Measurements from ENCODE around the gene SLC8A3.

SLC8A3 gene

GRCh38 chr14:70094106-70094505 is 94.6 kb downstream of the SLC8A3 start:
- ATAC-seq (replicated peaks) (no peak), DNase-seq (no peak)
- H3K9me3 Mint-ChIP-seq = no peaks in the 10 kb centered on the region
- no peak overlapping the region for H3K4me3 Mint-ChIP-seq
- H3K4me1 Mint-ChIP-seq (ENCODE audit: low read depth in 2 of 2) = no peaks in the 10 kb centered on the region
- no peak overlapping the region for H3K27ac Mint-ChIP-seq
- H3K27me3 Mint-ChIP-seq = peaks cover 45 to 60% of the 10 kb centered on the region in 2 donors
- no peaks in the 10 kb centered on the region for H3K36me3 Mint-ChIP-seq (ENCODE audit: insufficient read depth)

- DNase-seq = no peak
- no peak for ATAC-seq (replicated peaks)
These were observed 95.6 kb downstream of the SLC8A3 start for GRCh38 chr14:70093156-70093555.

GRCh38 chr14:70087380-70087697 is 101.4 kb downstream of the SLC8A3 start:
- Mint-ChIP-seq H3K4me3 (no peak overlapping the region), H3K27me3 (peaks cover 18 to 33% of the 10 kb centered on the region in 2 donors), H3K4me1 (ENCODE audit: low read depth in 2 of 2) (no peaks in the 10 kb centered on the region), H3K36me3 (ENCODE audit: insufficient read depth) (no peaks in the 10 kb centered on the region), H3K9me3 (no peaks in the 10 kb centered on the region), H3K27ac (no peak overlapping the region)
- no peak for ATAC-seq (replicated peaks)
- no peak for DNase-seq

More at GRCh38 chr14:70093156-70093555, 95.6 kb downstream of the SLC8A3 start:
- H3K27ac Mint-ChIP-seq = no peak overlapping the region
- peaks cover 40 to 55% of the 10 kb centered on the region in 2 donors for H3K27me3 Mint-ChIP-seq
- no peak overlapping the region for H3K4me3 Mint-ChIP-seq
- no peaks in the 10 kb centered on the region for H3K9me3 Mint-ChIP-seq
- no peaks in the 10 kb centered on the region for H3K4me1 Mint-ChIP-seq (ENCODE audit: low read depth in 2 of 2)
- H3K36me3 Mint-ChIP-seq (ENCODE audit: insufficient read depth) = no peaks in the 10 kb centered on the region

- H3K4me1 Mint-ChIP-seq (ENCODE audit: low read depth in 2 of 2) = no peaks in the 10 kb centered on the region
- peaks cover 13 to 31% of the 10 kb centered on the region in 2 donors for H3K27me3 Mint-ChIP-seq
- no peak for DNase-seq
- H3K27ac Mint-ChIP-seq = no peak overlapping the region
- no peak overlapping the region for H3K4me3 Mint-ChIP-seq
- no peaks in the 10 kb centered on the region for H3K36me3 Mint-ChIP-seq (ENCODE audit: insufficient read depth)
- H3K9me3 Mint-ChIP-seq = no peaks in the 10 kb centered on the region
- ATAC-seq (replicated peaks) = no peak
These were observed 101.9 kb downstream of the SLC8A3 start for GRCh38 chr14:70086685-70087379.

GRCh38 chr14:70084226-70084625 is 104.5 kb downstream of the SLC8A3 start:
- Mint-ChIP-seq H3K4me3 (no peak overlapping the region), H3K4me1 (ENCODE audit: low read depth in 2 of 2) (no peaks in the 10 kb centered on the region), H3K27me3 (peaks cover 20 to 47% of the 10 kb centered on the region in 2 donors), H3K36me3 (ENCODE audit: insufficient read depth) (no peaks in the 10 kb centered on the region), H3K27ac (no peak overlapping the region), H3K9me3 (no peaks in the 10 kb centered on the region)
- ATAC-seq (replicated peaks) (no peak), DNase-seq (no peak)

GRCh38 chr14:70082394-70082793 is 106.4 kb downstream of the SLC8A3 start:
- Mint-ChIP-seq H3K27ac (no peak overlapping the region), H3K27me3 (peaks cover 20 to 60% of the 10 kb centered on the region in 2 donors), H3K4me1 (ENCODE audit: low read depth in 2 of 2) (no peaks in the 10 kb centered on the region), H3K36me3 (ENCODE audit: insufficient read depth) (no peaks in the 10 kb centered on the region), H3K9me3 (no peaks in the 10 kb centered on the region), H3K4me3 (no peak overlapping the region)
- no peak for DNase-seq
- ATAC-seq (replicated peaks) = no peak

GRCh38 chr14:70080076-70080475 is 108.7 kb downstream of the SLC8A3 start:
- H3K4me1 Mint-ChIP-seq (ENCODE audit: low read depth in 2 of 2) = no peaks in the 10 kb centered on the region
- ATAC-seq (replicated peaks) = no peak
- no peaks in the 10 kb centered on the region for H3K9me3 Mint-ChIP-seq
- DNase-seq = no peak
- no peak overlapping the region for H3K27ac Mint-ChIP-seq
- H3K27me3 Mint-ChIP-seq = peaks cover 41 to 83% of the 10 kb centered on the region in 2 donors
- no peaks in the 10 kb centered on the region for H3K36me3 Mint-ChIP-seq (ENCODE audit: insufficient read depth)
- no peak overlapping the region for H3K4me3 Mint-ChIP-seq

- H3K27ac Mint-ChIP-seq = no peak overlapping the region
- H3K4me1 Mint-ChIP-seq (ENCODE audit: low read depth in 2 of 2) = no peaks in the 10 kb centered on the region
- H3K4me3 Mint-ChIP-seq = no peak overlapping the region
- DNase-seq (no peak), ATAC-seq (replicated peaks) (no peak)
- H3K36me3 Mint-ChIP-seq (ENCODE audit: insufficient read depth) = no peaks in the 10 kb centered on the region
- H3K9me3 Mint-ChIP-seq = no peaks in the 10 kb centered on the region
- peaks cover 34 to 85% of the 10 kb centered on the region in 2 donors for H3K27me3 Mint-ChIP-seq
These were observed 110.4 kb downstream of the SLC8A3 start for GRCh38 chr14:70078329-70078728.

- H3K27me3 Mint-ChIP-seq = peaks cover 39 to 85% of the 10 kb centered on the region in 2 donors
- no peak overlapping the region for H3K4me3 Mint-ChIP-seq
- DNase-seq (no peak), ATAC-seq (replicated peaks) (no peak)
- no peaks in the 10 kb centered on the region for H3K4me1 Mint-ChIP-seq (ENCODE audit: low read depth in 2 of 2)
- no peaks in the 10 kb centered on the region for H3K9me3 Mint-ChIP-seq
- no peak overlapping the region for H3K27ac Mint-ChIP-seq
- no peaks in the 10 kb centered on the region for H3K36me3 Mint-ChIP-seq (ENCODE audit: insufficient read depth)
These were observed 111.0 kb downstream of the SLC8A3 start for GRCh38 chr14:70077720-70078119.

GRCh38 chr14:70077005-70077404 is 111.7 kb downstream of the SLC8A3 start:
- Mint-ChIP-seq H3K27me3 (peaks cover 42 to 85% of the 10 kb centered on the region in 2 donors), H3K4me1 (ENCODE audit: low read depth in 2 of 2) (no peaks in the 10 kb centered on the region)
- ATAC-seq (replicated peaks) = no peak

GRCh38 chr14:70073924-70074566 is 114.7 kb downstream of the SLC8A3 start:
- no peaks in the 10 kb centered on the region for H3K4me1 Mint-ChIP-seq (ENCODE audit: low read depth in 2 of 2)
- DNase-seq = peak in 1 of 3 experiments; percentile 1
- H3K36me3 Mint-ChIP-seq (ENCODE audit: insufficient read depth) = no peaks in the 10 kb centered on the region
- no peak overlapping the region for H3K27ac Mint-ChIP-seq
- no peaks in the 10 kb centered on the region for H3K9me3 Mint-ChIP-seq
- peaks cover 37 to 78% of the 10 kb centered on the region in 2 donors for H3K27me3 Mint-ChIP-seq
- H3K4me3 Mint-ChIP-seq = no peak overlapping the region
- ATAC-seq (replicated peaks) = no peak

More at GRCh38 chr14:70077005-70077404, 111.7 kb downstream of the SLC8A3 start:
- no peak overlapping the region for H3K4me3 Mint-ChIP-seq
- H3K36me3 Mint-ChIP-seq (ENCODE audit: insufficient read depth) = no peaks in the 10 kb centered on the region
- H3K9me3 Mint-ChIP-seq = no peaks in the 10 kb centered on the region
- no peak for DNase-seq
- no peak overlapping the region for H3K27ac Mint-ChIP-seq

- peaks cover 0 to 2% of the 10 kb centered on the region in 2 donors for H3K4me1 Mint-ChIP-seq (ENCODE audit: low read depth in 2 of 2)
- no peak overlapping the region for H3K4me3 Mint-ChIP-seq
- H3K36me3 Mint-ChIP-seq (ENCODE audit: insufficient read depth) = no peaks in the 10 kb centered on the region
- DNase-seq (no peak), ATAC-seq (replicated peaks) (no peak)
- no peaks in the 10 kb centered on the region for H3K9me3 Mint-ChIP-seq
- H3K27ac Mint-ChIP-seq = no peak overlapping the region
- H3K27me3 Mint-ChIP-seq = peaks cover 37 to 62% of the 10 kb centered on the region in 2 donors
These were observed 119.6 kb downstream of the SLC8A3 start for GRCh38 chr14:70069186-70069585.

GRCh38 chr14:70067810-70068209 is 120.9 kb downstream of the SLC8A3 start:
- no peaks in the 10 kb centered on the region for H3K9me3 Mint-ChIP-seq

More at GRCh38 chr14:70067810-70068209, 120.9 kb downstream of the SLC8A3 start:
- no peak for ATAC-seq (replicated peaks)
- no peak overlapping the region for H3K4me3 Mint-ChIP-seq
- H3K4me1 Mint-ChIP-seq (ENCODE audit: low read depth in 2 of 2) = peaks cover 0 to 2% of the 10 kb centered on the region in 2 donors
- no peaks in the 10 kb centered on the region for H3K36me3 Mint-ChIP-seq (ENCODE audit: insufficient read depth)
- H3K27me3 Mint-ChIP-seq = peaks cover 46 to 66% of the 10 kb centered on the region in 2 donors
- no peak for DNase-seq
- H3K27ac Mint-ChIP-seq = no peak overlapping the region
